HepG2 (cell line): ENCODE measurements around the gene RAPSN. TPM values are rescaled to one million over a fixed set of nuclear protein-coding genes. Genes with fewer than 3 reads are reported as not detected.

Experiments
- BORCS8-MEF2B ChIP-seq: sonication (generic); formaldehyde crosslinking; IDR thresholded peaks from 2 replicates; pipeline ENCODE4 v1.8.0; 2022; ENCODE audit warnings: mild to moderate bottlenecking, missing genetic modification reagents
- CEBPB ChIP-seq: IDR thresholded peaks from 2 replicates; pipeline ENCODE4 v1.6.1; 2011; ENCODE audit warnings: low read depth, low read length, improper control_type of control experiment, borderline replicate concordance
- CENPT ChIP-seq: sonication (generic); formaldehyde crosslinking; IDR thresholded peaks from 2 replicates; pipeline ENCODE4 v1.8.0; 2022; ENCODE audit warnings: low read depth, mild to moderate bottlenecking, moderate library complexity, missing genetic modification reagents
- MBD4 ChIP-seq: IDR thresholded peaks from 2 replicates; pipeline ENCODE4 v1.6.1; 2012; ENCODE audit warnings: low read length, inconsistent platforms, borderline replicate concordance
- NCOR1 ChIP-seq: fragments of 200-600 bp; sonication (generic); IDR thresholded peaks from 2 replicates; pipeline ENCODE4 v1.7.0; 2017; ENCODE audit warnings: antibody characterized with exemption, low read length, borderline replicate concordance
- PAF1 ChIP-seq: IDR thresholded peaks from 2 replicates; pipeline ENCODE4 v1.6.1; 2016; ENCODE audit warnings: missing genetic modification reagents, missing compliant biosample characterization
- TAF1 ChIP-seq: sonication (generic); formaldehyde crosslinking; IDR thresholded peaks from 2 replicates; pipeline ENCODE4 v1.4.0; 2020; ENCODE audit warnings: missing genetic modification reagents
- ZFP82 ChIP-seq: sonication (generic); formaldehyde crosslinking; IDR thresholded peaks from 2 replicates; pipeline ENCODE4 v1.5.1; 2020; ENCODE audit warnings: mild to moderate bottlenecking, missing genetic modification reagents, borderline replicate concordance
- ZNF138 ChIP-seq: sonication (generic); formaldehyde crosslinking; IDR thresholded peaks from 2 replicates; pipeline ENCODE4 v1.5.0; 2020; ENCODE audit warnings: mild to moderate bottlenecking, low read depth, missing genetic modification reagents
- ZNF235 ChIP-seq: sonication (generic); formaldehyde crosslinking; IDR thresholded peaks from 2 replicates; pipeline ENCODE4 v1.8.1; 2023; ENCODE audit warnings: mild to moderate bottlenecking, missing genetic modification reagents, borderline replicate concordance
- ZNF253 ChIP-seq: sonication (generic); formaldehyde crosslinking; IDR thresholded peaks from 2 replicates; pipeline ENCODE4 v1.8.0; 2022; ENCODE audit warnings: mild to moderate bottlenecking, missing genetic modification reagents, borderline replicate concordance
- ZNF572 ChIP-seq: sonication (generic); formaldehyde crosslinking; IDR thresholded peaks from 2 replicates; pipeline ENCODE4 v1.5.1; 2020; ENCODE audit warnings: mild to moderate bottlenecking, missing genetic modification reagents
- polyA plus RNA-seq, 8 experiments: library from polyadenylated mRNA; depleted of rRNA in 3 of 8; stranded (reverse) in 7 of 8; unstranded in 1 of 8; fragments of >200 nt; fragmentation: Illumina TruSeq in 4 of 8; extraction: Trizol in 4 of 8; gene quantifications; 2 replicates each; pipeline versions ENCODE4 v1.2.1 to v1.2.3, GENCODE V29; 2011 to 2016; ENCODE audit warnings: low read depth in 4 of 8, missing spikeins in 1 of 8, mixed read lengths in 1 of 8; ENCODE audit not compliant: insufficient read depth in 1 of 8
- total RNA-seq, 5 experiments: library from RNA; depleted of rRNA; stranded (reverse); fragments of >200 nt; fragmentation: Illumina TruSeq; extraction: Trizol; gene quantifications; 2 replicates each; pipeline ENCODE4 v1.2.3, GENCODE V29; 2016; ENCODE audit warnings: low read depth in 1 of 5
- TF ChIP-seq, protein P1 (sequence below): sonication (generic); formaldehyde crosslinking; IDR thresholded peaks from 2 replicates; pipeline ENCODE4 v1.5.0; 2020; ENCODE audit warnings: mild to moderate bottlenecking, missing genetic modification reagents
- TF ChIP-seq, protein P2 (sequence below): sonication (generic); formaldehyde crosslinking; IDR thresholded peaks from 2 replicates; pipeline ENCODE4 v1.5.0; 2020; ENCODE audit warnings: missing genetic modification reagents, mild to moderate bottlenecking, borderline replicate concordance
- TF ChIP-seq, protein P3 (sequence below): IDR thresholded peaks from 2 replicates; pipeline ENCODE4 v1.6.1; 2016; ENCODE audit warnings: low read depth, control low read depth
- TF ChIP-seq, protein P4 (sequence below): sonication (generic); formaldehyde crosslinking; conservative IDR thresholded peaks from 2 replicates; pipeline ENCODE4 v1.8.1; 2023; ENCODE audit warnings: missing genetic modification reagents
- TF ChIP-seq, protein P5 (sequence below): sonication (generic); formaldehyde crosslinking; IDR thresholded peaks from 2 replicates; pipeline ENCODE4 v1.4.0; 2020; ENCODE audit warnings: missing genetic modification reagents
- TF ChIP-seq, protein P6 (sequence below): sonication (generic); formaldehyde crosslinking; IDR thresholded peaks from 2 replicates; pipeline ENCODE4 v1.8.1; 2023; ENCODE audit warnings: mild to moderate bottlenecking, missing genetic modification reagents

RAPSN gene
- total and polyA plus RNA-seq, 2 of the 13 experiments (the other 11 are each of a cell fraction or from before 2014, with no cell fraction given) = 0.15 to 1.2 TPM

DNA sequence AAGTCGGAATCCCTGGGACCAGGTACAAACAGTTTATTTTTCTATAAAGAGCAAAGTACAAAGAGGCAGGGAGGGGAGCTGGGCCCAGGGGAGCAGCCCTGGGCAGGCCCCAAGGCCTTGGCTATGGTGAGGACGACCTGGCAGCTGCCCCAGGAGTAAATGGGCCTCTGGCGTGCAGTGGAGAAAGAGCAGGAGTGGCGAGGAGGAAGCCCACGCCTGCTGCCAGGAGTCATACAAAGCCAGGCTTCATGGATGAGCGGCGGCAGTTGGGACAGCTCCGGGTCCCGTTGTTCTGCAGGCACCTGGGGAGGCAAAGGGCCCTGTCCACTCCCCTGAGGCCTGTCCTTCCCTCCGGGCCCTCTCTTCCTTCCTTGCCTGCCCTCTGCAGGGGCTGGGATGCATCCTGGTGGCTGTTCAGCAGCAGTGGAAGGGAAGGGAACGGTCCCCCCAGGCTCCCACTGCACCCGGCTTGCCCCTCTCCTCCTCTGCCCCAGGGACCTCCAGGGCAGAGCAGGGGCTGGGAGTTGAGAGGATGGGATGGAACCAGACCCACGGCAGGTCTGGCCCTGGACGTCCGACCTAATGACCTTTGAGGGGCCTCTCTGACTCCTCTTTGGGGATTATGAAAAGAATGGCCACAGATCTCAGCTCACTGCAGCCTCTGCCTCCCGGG, 11.1 kb downstream of the RAPSN start (continued):
- TF ChIP-seq, protein P1, sequence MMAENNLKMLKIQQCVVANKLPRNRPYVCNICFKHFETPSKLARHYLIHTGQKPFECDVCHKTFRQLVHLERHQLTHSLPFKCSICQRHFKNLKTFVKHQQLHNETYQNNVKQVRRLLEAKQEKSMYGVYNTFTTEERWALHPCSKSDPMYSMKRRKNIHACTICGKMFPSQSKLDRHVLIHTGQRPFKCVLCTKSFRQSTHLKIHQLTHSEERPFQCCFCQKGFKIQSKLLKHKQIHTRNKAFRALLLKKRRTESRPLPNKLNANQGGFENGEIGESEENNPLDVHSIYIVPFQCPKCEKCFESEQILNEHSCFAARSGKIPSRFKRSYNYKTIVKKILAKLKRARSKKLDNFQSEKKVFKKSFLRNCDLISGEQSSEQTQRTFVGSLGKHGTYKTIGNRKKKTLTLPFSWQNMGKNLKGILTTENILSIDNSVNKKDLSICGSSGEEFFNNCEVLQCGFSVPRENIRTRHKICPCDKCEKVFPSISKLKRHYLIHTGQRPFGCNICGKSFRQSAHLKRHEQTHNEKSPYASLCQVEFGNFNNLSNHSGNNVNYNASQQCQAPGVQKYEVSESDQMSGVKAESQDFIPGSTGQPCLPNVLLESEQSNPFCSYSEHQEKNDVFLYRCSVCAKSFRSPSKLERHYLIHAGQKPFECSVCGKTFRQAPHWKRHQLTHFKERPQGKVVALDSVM (CRISPR knock-in tag) = peak; percentile 82; the same call in 1 of the 2 replicates
- peak; percentile 72 for TF ChIP-seq TAF1 (CRISPR knock-in tag)
- TF ChIP-seq BORCS8-MEF2B (CRISPR knock-in tag) = 0 out of 2 replicates have a peak, but pooled peaks have one; percentile 23
- TF ChIP-seq, protein P2, sequence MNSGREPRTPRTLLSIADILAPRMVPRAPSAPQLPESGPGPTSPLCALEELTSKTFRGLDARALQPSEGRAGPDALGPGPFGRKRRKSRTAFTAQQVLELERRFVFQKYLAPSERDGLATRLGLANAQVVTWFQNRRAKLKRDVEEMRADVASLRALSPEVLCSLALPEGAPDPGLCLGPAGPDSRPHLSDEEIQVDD = no peak
- TF ChIP-seq ZNF235 (CRISPR knock-in tag) = no peak
- no peak for TF ChIP-seq ZNF572 (CRISPR knock-in tag)
- TF ChIP-seq, protein P3, sequence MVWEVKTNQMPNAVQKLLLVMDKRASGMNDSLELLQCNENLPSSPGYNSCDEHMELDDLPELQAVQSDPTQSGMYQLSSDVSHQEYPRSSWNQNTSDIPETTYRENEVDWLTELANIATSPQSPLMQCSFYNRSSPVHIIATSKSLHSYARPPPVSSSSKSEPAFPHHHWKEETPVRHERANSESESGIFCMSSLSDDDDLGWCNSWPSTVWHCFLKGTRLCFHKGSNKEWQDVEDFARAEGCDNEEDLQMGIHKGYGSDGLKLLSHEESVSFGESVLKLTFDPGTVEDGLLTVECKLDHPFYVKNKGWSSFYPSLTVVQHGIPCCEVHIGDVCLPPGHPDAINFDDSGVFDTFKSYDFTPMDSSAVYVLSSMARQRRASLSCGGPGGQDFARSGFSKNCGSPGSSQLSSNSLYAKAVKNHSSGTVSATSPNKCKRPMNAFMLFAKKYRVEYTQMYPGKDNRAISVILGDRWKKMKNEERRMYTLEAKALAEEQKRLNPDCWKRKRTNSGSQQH (CRISPR knock-in tag) = no peak
- TF ChIP-seq ZNF253 (CRISPR knock-in tag) = no peak
- TF ChIP-seq, protein P4, sequence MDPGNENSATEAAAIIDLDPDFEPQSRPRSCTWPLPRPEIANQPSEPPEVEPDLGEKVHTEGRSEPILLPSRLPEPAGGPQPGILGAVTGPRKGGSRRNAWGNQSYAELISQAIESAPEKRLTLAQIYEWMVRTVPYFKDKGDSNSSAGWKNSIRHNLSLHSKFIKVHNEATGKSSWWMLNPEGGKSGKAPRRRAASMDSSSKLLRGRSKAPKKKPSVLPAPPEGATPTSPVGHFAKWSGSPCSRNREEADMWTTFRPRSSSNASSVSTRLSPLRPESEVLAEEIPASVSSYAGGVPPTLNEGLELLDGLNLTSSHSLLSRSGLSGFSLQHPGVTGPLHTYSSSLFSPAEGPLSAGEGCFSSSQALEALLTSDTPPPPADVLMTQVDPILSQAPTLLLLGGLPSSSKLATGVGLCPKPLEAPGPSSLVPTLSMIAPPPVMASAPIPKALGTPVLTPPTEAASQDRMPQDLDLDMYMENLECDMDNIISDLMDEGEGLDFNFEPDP = 0 out of 2 replicates have a peak, but pooled peaks have one; percentile 83
- TF ChIP-seq MBD4 = no peak
- no peak for TF ChIP-seq CENPT
- TF ChIP-seq, protein P5, sequence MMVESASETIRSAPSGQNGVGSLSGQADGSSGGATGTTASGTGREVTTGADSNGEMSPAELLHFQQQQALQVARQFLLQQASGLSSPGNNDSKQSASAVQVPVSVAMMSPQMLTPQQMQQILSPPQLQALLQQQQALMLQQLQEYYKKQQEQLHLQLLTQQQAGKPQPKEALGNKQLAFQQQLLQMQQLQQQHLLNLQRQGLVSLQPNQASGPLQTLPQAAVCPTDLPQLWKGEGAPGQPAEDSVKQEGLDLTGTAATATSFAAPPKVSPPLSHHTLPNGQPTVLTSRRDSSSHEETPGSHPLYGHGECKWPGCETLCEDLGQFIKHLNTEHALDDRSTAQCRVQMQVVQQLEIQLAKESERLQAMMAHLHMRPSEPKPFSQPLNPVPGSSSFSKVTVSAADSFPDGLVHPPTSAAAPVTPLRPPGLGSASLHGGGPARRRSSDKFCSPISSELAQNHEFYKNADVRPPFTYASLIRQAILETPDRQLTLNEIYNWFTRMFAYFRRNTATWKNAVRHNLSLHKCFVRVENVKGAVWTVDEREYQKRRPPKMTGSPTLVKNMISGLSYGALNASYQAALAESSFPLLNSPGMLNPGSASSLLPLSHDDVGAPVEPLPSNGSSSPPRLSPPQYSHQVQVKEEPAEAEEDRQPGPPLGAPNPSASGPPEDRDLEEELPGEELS = no peak
- no peak for TF ChIP-seq PAF1 (CRISPR knock-in tag)
- peak; percentile 22; the same call in 1 of the 2 replicates for TF ChIP-seq NCOR1
- no peak for TF ChIP-seq CEBPB
- peak; percentile 45; the same call in 1 of the 2 replicates for TF ChIP-seq ZFP82 (CRISPR knock-in tag)
- TF ChIP-seq ZNF138 (CRISPR knock-in tag) = no peak
- TF ChIP-seq, protein P6, sequence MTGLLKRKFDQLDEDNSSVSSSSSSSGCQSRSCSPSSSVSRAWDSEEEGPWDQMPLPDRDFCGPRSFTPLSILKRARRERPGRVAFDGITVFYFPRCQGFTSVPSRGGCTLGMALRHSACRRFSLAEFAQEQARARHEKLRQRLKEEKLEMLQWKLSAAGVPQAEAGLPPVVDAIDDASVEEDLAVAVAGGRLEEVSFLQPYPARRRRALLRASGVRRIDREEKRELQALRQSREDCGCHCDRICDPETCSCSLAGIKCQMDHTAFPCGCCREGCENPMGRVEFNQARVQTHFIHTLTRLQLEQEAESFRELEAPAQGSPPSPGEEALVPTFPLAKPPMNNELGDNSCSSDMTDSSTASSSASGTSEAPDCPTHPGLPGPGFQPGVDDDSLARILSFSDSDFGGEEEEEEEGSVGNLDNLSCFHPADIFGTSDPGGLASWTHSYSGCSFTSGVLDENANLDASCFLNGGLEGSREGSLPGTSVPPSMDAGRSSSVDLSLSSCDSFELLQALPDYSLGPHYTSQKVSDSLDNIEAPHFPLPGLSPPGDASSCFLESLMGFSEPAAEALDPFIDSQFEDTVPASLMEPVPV (CRISPR knock-in tag) = 0 out of 2 replicates have a peak, but pooled peaks have one; percentile 50
